ENCODE data around the gene MANEAL.

DNA sequence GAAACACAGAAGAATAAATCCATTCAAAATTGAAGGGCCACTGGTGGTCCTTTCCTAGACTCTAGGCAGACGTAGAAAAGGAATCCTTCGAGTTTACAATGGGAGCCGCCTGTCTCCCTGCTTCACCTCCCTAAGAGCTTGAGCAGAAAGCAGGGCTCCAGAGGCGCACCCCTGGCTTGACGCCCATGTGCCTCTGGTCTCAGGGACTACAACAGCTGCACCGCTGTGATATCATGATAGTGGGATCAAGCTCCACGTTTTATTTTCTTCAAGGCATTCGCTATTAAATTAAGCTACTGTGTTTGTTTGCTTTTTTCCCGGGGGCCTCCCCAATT lies 13.5 kb downstream of the MANEAL start:
- TF ChIP-seq, protein P1, sequence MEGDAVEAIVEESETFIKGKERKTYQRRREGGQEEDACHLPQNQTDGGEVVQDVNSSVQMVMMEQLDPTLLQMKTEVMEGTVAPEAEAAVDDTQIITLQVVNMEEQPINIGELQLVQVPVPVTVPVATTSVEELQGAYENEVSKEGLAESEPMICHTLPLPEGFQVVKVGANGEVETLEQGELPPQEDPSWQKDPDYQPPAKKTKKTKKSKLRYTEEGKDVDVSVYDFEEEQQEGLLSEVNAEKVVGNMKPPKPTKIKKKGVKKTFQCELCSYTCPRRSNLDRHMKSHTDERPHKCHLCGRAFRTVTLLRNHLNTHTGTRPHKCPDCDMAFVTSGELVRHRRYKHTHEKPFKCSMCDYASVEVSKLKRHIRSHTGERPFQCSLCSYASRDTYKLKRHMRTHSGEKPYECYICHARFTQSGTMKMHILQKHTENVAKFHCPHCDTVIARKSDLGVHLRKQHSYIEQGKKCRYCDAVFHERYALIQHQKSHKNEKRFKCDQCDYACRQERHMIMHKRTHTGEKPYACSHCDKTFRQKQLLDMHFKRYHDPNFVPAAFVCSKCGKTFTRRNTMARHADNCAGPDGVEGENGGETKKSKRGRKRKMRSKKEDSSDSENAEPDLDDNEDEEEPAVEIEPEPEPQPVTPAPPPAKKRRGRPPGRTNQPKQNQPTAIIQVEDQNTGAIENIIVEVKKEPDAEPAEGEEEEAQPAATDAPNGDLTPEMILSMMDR (IDR thresholded peaks at IDR 0.05): no peak
- TF ChIP-seq TCF7 (CRISPR knock-in tag; IDR thresholded peaks at IDR 0.05; ENCODE audit: low read depth): no peak
- TF ChIP-seq, protein P2, sequence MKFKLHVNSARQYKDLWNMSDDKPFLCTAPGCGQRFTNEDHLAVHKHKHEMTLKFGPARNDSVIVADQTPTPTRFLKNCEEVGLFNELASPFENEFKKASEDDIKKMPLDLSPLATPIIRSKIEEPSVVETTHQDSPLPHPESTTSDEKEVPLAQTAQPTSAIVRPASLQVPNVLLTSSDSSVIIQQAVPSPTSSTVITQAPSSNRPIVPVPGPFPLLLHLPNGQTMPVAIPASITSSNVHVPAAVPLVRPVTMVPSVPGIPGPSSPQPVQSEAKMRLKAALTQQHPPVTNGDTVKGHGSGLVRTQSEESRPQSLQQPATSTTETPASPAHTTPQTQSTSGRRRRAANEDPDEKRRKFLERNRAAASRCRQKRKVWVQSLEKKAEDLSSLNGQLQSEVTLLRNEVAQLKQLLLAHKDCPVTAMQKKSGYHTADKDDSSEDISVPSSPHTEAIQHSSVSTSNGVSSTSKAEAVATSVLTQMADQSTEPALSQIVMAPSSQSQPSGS (CRISPR knock-in tag; IDR thresholded peaks at IDR 0.05; ENCODE audit: borderline replicate concordance, low read depth): no peak
- TF ChIP-seq ZNF416 (CRISPR knock-in tag; IDR thresholded peaks at IDR 0.05): no peak
- TF ChIP-seq ETV6 (CRISPR knock-in tag; IDR thresholded peaks at IDR 0.05): no peak
- no peak for TF ChIP-seq AFF4 (CRISPR knock-in tag; IDR thresholded peaks at IDR 0.05; ENCODE audit: borderline replicate concordance)
- no peak for TF ChIP-seq ZNF138 (CRISPR knock-in tag; conservative IDR thresholded peaks at IDR 0.05)
- no peak for TF ChIP-seq CREM (CRISPR knock-in tag; IDR thresholded peaks at IDR 0.05)
- no peak for TF ChIP-seq SMAD3 (CRISPR knock-in tag; IDR thresholded peaks at IDR 0.05; ENCODE audit: borderline replicate concordance)
- no peak for TF ChIP-seq ZNF121 (CRISPR knock-in tag; IDR thresholded peaks at IDR 0.05)
- TF ChIP-seq MAX (CRISPR knock-in tag; IDR thresholded peaks at IDR 0.05): no peak
- no peak for TF ChIP-seq SP1 (CRISPR knock-in tag; conservative IDR thresholded peaks at IDR 0.05)
- TF ChIP-seq ZNF317 (CRISPR knock-in tag; IDR thresholded peaks at IDR 0.05; ENCODE audit: borderline replicate concordance, low read depth): no peak
- TF ChIP-seq JUN (CRISPR knock-in tag; IDR thresholded peaks at IDR 0.05): no peak
